Measurements from ENCODE around the gene FOXL3. TPM values are rescaled to one million over a fixed set of nuclear protein-coding genes. Genes with fewer than 3 reads are reported as not detected.

Gene FOXL3
- total RNA-seq, 1 donor from 2014 or later, result not detected

DNA sequence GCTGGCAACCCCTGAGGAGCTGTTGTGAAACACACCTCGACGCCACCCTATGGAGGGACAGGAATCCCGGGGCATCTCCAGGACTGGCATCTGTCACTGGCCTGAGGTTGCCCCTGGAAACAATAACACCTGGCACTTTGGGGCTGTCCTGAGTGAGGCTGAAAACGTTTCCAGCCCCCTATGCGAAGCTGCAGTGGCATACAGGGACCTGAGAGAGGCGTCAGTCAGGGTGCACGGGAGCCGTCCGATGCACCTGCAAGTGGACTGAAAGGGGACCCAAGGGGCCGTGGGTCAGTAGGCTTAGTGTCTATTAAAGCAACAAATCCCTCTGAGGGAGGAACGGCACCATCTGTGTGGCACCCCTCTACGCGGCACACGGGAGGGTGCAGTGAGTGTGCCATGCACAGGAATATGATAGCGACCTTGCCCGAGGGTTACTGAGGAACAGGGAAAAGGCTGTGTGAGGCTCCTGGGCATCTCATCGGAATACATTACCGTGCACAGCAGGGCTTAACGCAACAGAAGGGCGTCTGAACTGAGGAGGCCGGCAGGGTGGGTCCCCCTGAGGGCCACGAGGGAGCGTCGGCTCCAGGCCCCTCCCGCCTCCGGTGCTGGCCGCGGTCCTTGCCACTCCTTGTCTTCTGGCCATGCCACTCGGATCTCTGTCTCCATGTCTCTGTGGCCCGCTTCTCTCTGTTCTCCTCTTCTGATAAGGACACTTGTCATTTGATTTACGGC lies 50.4 kb downstream of the FOXL3 start:
- no peaks in the 10 kb centered on the region for H3K36me3 Mint-ChIP-seq (ENCODE audit: low read depth)
- H3K4me1 Mint-ChIP-seq, result peaks cover 18% of the 10 kb centered on the region
- no peaks in the 10 kb centered on the region for H3K9me3 Mint-ChIP-seq
- TF ChIP-seq, protein P1, sequence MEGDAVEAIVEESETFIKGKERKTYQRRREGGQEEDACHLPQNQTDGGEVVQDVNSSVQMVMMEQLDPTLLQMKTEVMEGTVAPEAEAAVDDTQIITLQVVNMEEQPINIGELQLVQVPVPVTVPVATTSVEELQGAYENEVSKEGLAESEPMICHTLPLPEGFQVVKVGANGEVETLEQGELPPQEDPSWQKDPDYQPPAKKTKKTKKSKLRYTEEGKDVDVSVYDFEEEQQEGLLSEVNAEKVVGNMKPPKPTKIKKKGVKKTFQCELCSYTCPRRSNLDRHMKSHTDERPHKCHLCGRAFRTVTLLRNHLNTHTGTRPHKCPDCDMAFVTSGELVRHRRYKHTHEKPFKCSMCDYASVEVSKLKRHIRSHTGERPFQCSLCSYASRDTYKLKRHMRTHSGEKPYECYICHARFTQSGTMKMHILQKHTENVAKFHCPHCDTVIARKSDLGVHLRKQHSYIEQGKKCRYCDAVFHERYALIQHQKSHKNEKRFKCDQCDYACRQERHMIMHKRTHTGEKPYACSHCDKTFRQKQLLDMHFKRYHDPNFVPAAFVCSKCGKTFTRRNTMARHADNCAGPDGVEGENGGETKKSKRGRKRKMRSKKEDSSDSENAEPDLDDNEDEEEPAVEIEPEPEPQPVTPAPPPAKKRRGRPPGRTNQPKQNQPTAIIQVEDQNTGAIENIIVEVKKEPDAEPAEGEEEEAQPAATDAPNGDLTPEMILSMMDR (conservative IDR thresholded peaks at IDR 0.05), result no peak
- no peak overlapping the region for H3K27ac Mint-ChIP-seq (ENCODE audit: unreplicated experiment)
- no peak overlapping the region for H3K4me3 Mint-ChIP-seq
- DNase-seq (ENCODE audit: low read depth, low spot score), result no peak
- H3K27me3 Mint-ChIP-seq (ENCODE audit: low read depth), result no peaks in the 10 kb centered on the region

Other genes starting within 250 kb of the FOXL3 start
- 21.9 and 22.7 TPM in 2 replicates for gene FAM20C, start 97.6 kb upstream of the FOXL3 start, total RNA-seq
- 0.82 and 1.0 TPM in 2 replicates for gene PDGFA, start 229.7 kb downstream of the FOXL3 start, total RNA-seq

All from neural crest cell (in vitro differentiated cells).